ENCODE results near the gene EXOC2. TPM values are rescaled to one million over a fixed set of nuclear protein-coding genes. Genes with fewer than 3 reads are reported as not detected.

Gene EXOC2, protein sequence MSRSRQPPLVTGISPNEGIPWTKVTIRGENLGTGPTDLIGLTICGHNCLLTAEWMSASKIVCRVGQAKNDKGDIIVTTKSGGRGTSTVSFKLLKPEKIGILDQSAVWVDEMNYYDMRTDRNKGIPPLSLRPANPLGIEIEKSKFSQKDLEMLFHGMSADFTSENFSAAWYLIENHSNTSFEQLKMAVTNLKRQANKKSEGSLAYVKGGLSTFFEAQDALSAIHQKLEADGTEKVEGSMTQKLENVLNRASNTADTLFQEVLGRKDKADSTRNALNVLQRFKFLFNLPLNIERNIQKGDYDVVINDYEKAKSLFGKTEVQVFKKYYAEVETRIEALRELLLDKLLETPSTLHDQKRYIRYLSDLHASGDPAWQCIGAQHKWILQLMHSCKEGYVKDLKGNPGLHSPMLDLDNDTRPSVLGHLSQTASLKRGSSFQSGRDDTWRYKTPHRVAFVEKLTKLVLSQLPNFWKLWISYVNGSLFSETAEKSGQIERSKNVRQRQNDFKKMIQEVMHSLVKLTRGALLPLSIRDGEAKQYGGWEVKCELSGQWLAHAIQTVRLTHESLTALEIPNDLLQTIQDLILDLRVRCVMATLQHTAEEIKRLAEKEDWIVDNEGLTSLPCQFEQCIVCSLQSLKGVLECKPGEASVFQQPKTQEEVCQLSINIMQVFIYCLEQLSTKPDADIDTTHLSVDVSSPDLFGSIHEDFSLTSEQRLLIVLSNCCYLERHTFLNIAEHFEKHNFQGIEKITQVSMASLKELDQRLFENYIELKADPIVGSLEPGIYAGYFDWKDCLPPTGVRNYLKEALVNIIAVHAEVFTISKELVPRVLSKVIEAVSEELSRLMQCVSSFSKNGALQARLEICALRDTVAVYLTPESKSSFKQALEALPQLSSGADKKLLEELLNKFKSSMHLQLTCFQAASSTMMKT
- total RNA-seq (10 to 100 TPM; 15.3 to 23.2 (median 19.1) TPM), polyA plus RNA-seq (1 to 10 TPM; 5.4 to 9.5 (median 7.4) TPM)

DNA sequence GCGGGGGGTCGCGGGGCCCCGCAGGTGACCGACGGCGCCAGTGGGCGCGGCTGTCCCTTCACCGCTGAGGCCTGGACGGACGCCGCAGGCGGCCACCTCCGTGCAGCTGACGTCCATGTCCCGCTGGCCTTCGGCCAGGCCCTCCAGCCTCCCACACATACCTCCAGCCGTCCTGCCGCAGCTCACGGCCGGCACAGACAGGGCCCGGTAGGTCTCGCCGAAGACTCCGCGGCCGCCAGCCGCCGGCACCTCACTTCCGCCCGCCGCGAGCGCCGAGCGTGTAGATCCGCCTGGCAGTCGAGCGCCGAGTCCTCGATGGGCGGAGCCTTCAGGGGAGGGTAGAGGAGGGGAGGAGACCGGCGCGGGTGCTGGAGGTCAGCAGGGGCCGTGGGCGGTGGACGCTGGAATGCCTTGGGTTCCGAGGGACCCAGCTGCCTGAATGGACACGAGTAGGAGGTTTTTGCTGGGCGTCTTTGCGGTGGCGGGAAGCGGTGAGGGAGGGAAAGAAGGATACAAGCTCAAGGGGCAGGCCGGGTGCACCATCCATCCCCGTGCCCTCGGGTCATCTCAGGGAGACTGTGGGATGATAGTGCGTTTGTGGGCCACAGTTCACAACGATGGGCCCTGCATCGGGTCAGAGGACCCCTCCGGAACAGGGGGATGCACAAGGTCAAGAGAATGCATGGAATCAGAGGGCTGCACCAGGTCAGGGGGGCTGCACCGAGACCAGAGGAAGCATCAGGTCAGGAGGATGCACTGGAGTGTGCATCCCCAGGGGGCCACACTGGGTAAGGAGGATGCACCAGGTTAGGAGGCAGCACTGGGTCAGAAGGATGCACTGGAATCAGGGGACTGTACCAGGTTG, at the start of gene EXOC2:
TSS of gene EXOC2 (minus strand) at position 282 of the 865 bp plus-strand sequence. CDS start 55,321 bp downstream, outside the sequence.
- H3K36me3 ChIP-seq: no peaks in the 10 kb centered on the region
- TF ChIP-seq, protein P1, sequence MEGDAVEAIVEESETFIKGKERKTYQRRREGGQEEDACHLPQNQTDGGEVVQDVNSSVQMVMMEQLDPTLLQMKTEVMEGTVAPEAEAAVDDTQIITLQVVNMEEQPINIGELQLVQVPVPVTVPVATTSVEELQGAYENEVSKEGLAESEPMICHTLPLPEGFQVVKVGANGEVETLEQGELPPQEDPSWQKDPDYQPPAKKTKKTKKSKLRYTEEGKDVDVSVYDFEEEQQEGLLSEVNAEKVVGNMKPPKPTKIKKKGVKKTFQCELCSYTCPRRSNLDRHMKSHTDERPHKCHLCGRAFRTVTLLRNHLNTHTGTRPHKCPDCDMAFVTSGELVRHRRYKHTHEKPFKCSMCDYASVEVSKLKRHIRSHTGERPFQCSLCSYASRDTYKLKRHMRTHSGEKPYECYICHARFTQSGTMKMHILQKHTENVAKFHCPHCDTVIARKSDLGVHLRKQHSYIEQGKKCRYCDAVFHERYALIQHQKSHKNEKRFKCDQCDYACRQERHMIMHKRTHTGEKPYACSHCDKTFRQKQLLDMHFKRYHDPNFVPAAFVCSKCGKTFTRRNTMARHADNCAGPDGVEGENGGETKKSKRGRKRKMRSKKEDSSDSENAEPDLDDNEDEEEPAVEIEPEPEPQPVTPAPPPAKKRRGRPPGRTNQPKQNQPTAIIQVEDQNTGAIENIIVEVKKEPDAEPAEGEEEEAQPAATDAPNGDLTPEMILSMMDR (IDR thresholded peaks at IDR 0.05): no peak
- TF ChIP-seq POLR2A (IDR thresholded peaks at IDR 0.05) (peak; percentile 38 to 42), POLR2AphosphoS5 (IDR thresholded peaks at IDR 0.05) (peak; percentile 84 to 95 (median 89))
- intact Hi-C loops (cut with DNase I): loop anchor here (2.0 to 5.0 kb wide), 3 partner anchors 18 to 694 kb away; partner anchors contain the start of gene FOXF2
- 1% methylated on average over 63 of the region's 63 CpGs for WGBS, 2 donors
- H3K27me3 ChIP-seq: no peaks in the 10 kb centered on the region
- H3K4me1 ChIP-seq: peaks cover 0 to 28% (median 23%) of the 10 kb centered on the region in 4 donors
- peak; percentile 91 for DNase-seq
- H3K4me3 ChIP-seq: peak within 1 kb of the TSS; percentile 80 to 98 (median 90)
- peak within 1 kb of the TSS; percentile 81 to 90 (median 86) for H3K27ac ChIP-seq
- no peaks in the 10 kb centered on the region for H3K9me3 ChIP-seq

DNA sequence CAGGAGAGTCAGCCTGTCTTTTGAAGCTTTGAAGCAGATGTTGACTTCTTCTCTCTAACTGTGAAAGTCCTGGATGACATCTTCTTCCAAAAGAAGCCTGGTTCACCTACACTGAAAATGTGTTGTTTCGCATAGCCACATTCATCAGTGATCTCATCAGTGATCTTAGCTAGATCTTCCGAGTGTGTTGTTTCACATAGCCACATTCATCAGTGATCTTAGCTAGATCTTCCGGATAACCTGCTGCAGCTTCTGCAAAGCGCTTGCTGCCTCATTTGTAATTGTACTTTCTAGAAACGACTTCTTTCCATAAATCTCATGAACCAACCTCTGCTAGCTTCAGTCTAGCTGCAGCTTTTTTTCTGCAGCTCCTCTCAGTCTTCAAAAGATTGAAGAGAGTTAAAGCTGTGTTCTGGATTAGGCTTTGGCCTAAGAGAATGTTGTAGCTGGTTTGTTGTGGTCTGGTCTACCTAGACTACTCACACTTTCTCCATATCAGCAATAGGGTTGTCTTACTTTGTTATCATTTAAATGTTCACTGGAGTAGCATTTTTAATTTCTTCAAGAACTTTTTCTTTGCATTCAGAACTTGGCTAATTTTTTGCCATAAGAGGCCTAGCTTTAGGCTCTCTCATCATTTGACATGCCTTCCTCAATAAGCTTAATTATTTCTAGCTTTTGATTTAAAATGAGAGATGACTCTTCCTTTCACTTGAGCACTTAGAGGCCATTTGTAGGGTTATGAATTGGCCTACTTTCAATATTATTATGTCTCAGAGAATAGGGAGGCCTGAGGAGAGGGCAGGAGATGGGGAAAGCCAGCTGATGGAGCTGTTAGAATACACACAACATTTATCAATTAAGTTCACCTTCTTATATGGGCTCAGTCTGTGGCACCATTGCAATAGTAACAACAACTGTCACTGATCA, 48.7 kb upstream of the EXOC2 start:
- Histone ChIP-seq H3K36me3 (no peaks in the 10 kb centered on the region), H3K27ac (no peak overlapping the region), H3K4me1 (no peaks in the 10 kb centered on the region), H3K4me3 (no peak overlapping the region), H3K9me3 (no peaks in the 10 kb centered on the region), H3K27me3 (no peaks in the 10 kb centered on the region)
- intact Hi-C loops (cut with DNase I): no loop called here
- WGBS, 2 donors: 90 to 92% methylated on average over 5 of the region's 5 CpGs
- no peak for DNase-seq
- TF ChIP-seq POLR2A (IDR thresholded peaks at IDR 0.05): no peak
- TF ChIP-seq EP300 (IDR thresholded peaks at IDR 0.05): no peak
- TF ChIP-seq, protein P1 (IDR thresholded peaks at IDR 0.05): no peak
- TF ChIP-seq POLR2AphosphoS5 (IDR thresholded peaks at IDR 0.05): no peak

DNA sequence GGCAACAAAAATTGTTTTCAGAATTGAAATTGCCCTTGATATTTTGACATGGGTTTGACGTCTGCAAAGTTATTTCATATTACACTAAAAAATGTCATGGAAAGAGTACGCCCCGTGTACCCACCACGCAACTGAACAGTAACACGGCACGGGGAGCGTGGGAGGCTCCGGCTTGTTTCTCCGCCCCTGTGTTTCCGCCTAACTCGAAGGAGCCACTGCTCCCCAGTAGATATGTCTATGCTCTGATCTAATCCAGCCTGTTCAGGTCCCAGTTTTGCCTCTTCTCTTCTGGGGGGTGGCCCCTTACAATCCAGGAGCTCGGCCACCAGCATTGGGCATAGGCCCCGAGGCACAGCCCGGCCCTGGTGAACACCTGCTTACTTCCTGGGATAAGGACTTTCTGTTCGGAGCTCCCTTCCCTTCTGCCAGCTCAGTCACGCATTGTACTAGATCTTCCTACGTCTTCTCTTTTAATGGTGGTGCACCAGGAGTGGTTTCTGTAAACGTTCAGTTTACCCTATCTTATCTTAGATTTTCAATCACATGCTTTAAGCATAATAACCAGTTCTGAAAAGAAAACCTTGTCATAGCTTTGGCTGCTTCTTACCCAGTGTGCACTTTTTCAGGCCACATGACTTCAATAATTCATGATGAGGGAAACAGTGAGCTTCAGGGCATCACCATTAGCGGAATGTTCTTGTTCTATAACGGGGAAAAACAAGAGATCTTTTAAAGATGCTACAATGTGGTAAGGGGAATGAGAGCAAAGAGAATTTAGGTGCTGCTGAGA, 43.9 kb upstream of the EXOC2 start:
- intact Hi-C loops (cut with DNase I): no loop called here
- H3K36me3 ChIP-seq: no peaks in the 10 kb centered on the region
- no peak overlapping the region for H3K27ac ChIP-seq

More for the DNA sequence above, 43.9 kb upstream of the EXOC2 start:
- H3K4me3 ChIP-seq: no peak overlapping the region
- H3K4me1 ChIP-seq: no peaks in the 10 kb centered on the region
- no peaks in the 10 kb centered on the region for H3K27me3 ChIP-seq
- DNase-seq: no peak
- no peaks in the 10 kb centered on the region for H3K9me3 ChIP-seq
- WGBS, 2 donors: 78 to 85% methylated on average over 20 of the region's 20 CpGs
- TF ChIP-seq POLR2A (IDR thresholded peaks at IDR 0.05): no peak
- TF ChIP-seq EP300 (IDR thresholded peaks at IDR 0.05): no peak
- TF ChIP-seq, protein P1 (IDR thresholded peaks at IDR 0.05): no peak
- TF ChIP-seq POLR2AphosphoS5 (IDR thresholded peaks at IDR 0.05): no peak
